ENCODE measurements around the gene SERINC3. TPM values are rescaled to one million over a fixed set of nuclear protein-coding genes. Genes with fewer than 3 reads are reported as not detected.

Gene SERINC3
- total RNA-seq, 1 donor from 2014 or later: 94.3 TPM

- Mint-ChIP-seq H3K27ac (ENCODE audit: unreplicated experiment) (no peak overlapping the region), H3K4me3 (ENCODE audit: unreplicated experiment) (no peak overlapping the region), H3K9me3 (ENCODE audit: unreplicated experiment) (no peaks in the 10 kb centered on the region), H3K4me1 (ENCODE audit: low read depth, unreplicated experiment) (peaks cover 10% of the 10 kb centered on the region), H3K36me3 (ENCODE audit: low read depth, unreplicated experiment) (no peaks in the 10 kb centered on the region), H3K27me3 (ENCODE audit: low read depth, unreplicated experiment) (no peaks in the 10 kb centered on the region)
- H3K36me3 ChIP-seq (ENCODE audit: insufficient read depth, low read length): no peaks in the 10 kb centered on the region
- H3K27me3 ChIP-seq (ENCODE audit: insufficient read depth, low read length): no peaks in the 10 kb centered on the region
- peaks cover 90% of the 10 kb centered on the region for H3K79me2 ChIP-seq (ENCODE audit: insufficient read depth, low read length)
- H3K27ac ChIP-seq (ENCODE audit: low read depth, low read length): no peak overlapping the region
- H3K9me3 ChIP-seq (ENCODE audit: insufficient read depth, low read depth, low read length): no peaks in the 10 kb centered on the region
- no peak overlapping the region for H3K4me3 ChIP-seq (ENCODE audit: insufficient read depth, low read depth, low read length)
- no peak overlapping the region for H3K4me2 ChIP-seq (ENCODE audit: low read length)
- peaks cover 7% of the 10 kb centered on the region for H3K4me1 ChIP-seq (ENCODE audit: insufficient read depth, low read length)
- no peak for DNase-seq (ENCODE audit: low read depth)
- no peak overlapping the region for H2AFZ ChIP-seq (ENCODE audit: low read depth, low read length)
- TF ChIP-seq EZH2 (IDR thresholded peaks at IDR 0.05; ENCODE audit: insufficient read depth, low read length): no peak
- no peak for TF ChIP-seq CTCF (IDR thresholded peaks at IDR 0.05; ENCODE audit: insufficient read depth, low read depth, low read length)
- no peak for FAIRE-seq
- H3K9ac ChIP-seq (ENCODE audit: low read length): no peak overlapping the region
- peaks cover 81% of the 10 kb centered on the region for H4K20me1 ChIP-seq (ENCODE audit: insufficient read depth, low read length)
Measured at GRCh38 chr20:44516491-44516890, 5.4 kb downstream of the SERINC3 start.

GRCh38 chr20:44513871-44514270 lies 8.0 kb downstream of the SERINC3 start:
- H3K27ac ChIP-seq (ENCODE audit: low read depth, low read length): no peak overlapping the region
- H3K27me3 ChIP-seq (ENCODE audit: insufficient read depth, low read length): no peaks in the 10 kb centered on the region
- Mint-ChIP-seq H3K27ac (ENCODE audit: unreplicated experiment) (no peak overlapping the region), H3K9me3 (ENCODE audit: unreplicated experiment) (no peaks in the 10 kb centered on the region), H3K4me3 (ENCODE audit: unreplicated experiment) (no peak overlapping the region), H3K27me3 (ENCODE audit: low read depth, unreplicated experiment) (no peaks in the 10 kb centered on the region), H3K36me3 (ENCODE audit: low read depth, unreplicated experiment) (peaks cover 2% of the 10 kb centered on the region), H3K4me1 (ENCODE audit: low read depth, unreplicated experiment) (no peaks in the 10 kb centered on the region)
- FAIRE-seq: no peak
- no peak overlapping the region for H3K4me2 ChIP-seq (ENCODE audit: low read length)
- peaks cover 12% of the 10 kb centered on the region for H3K36me3 ChIP-seq (ENCODE audit: insufficient read depth, low read length)
- peaks cover 72% of the 10 kb centered on the region for H3K79me2 ChIP-seq (ENCODE audit: insufficient read depth, low read length)
- TF ChIP-seq CTCF (IDR thresholded peaks at IDR 0.05; ENCODE audit: insufficient read depth, low read depth, low read length) (no peak), EZH2 (IDR thresholded peaks at IDR 0.05; ENCODE audit: insufficient read depth, low read length) (no peak)
- H3K4me3 ChIP-seq (ENCODE audit: insufficient read depth, low read depth, low read length): no peak overlapping the region
- no peak for DNase-seq (ENCODE audit: low read depth)
- no peak overlapping the region for H3K9ac ChIP-seq (ENCODE audit: low read length)
- H3K4me1 ChIP-seq (ENCODE audit: insufficient read depth, low read length): no peaks in the 10 kb centered on the region
- H2AFZ ChIP-seq (ENCODE audit: low read depth, low read length): no peak overlapping the region
- peaks cover 62% of the 10 kb centered on the region for H4K20me1 ChIP-seq (ENCODE audit: insufficient read depth, low read length)
- no peaks in the 10 kb centered on the region for H3K9me3 ChIP-seq (ENCODE audit: insufficient read depth, low read depth, low read length)

- no peak overlapping the region for H3K4me3 ChIP-seq (ENCODE audit: insufficient read depth, low read depth, low read length)
- no peaks in the 10 kb centered on the region for H3K4me1 ChIP-seq (ENCODE audit: insufficient read depth, low read length)
- DNase-seq (ENCODE audit: low read depth): no peak
- H3K36me3 ChIP-seq (ENCODE audit: insufficient read depth, low read length): peaks cover 30% of the 10 kb centered on the region
- no peak overlapping the region for H3K9ac ChIP-seq (ENCODE audit: low read length)
- H3K9me3 Mint-ChIP-seq (ENCODE audit: unreplicated experiment): no peaks in the 10 kb centered on the region
- no peaks in the 10 kb centered on the region for H3K27me3 ChIP-seq (ENCODE audit: insufficient read depth, low read length)
- H3K27me3 Mint-ChIP-seq (ENCODE audit: low read depth, unreplicated experiment): no peaks in the 10 kb centered on the region
- H3K9me3 ChIP-seq (ENCODE audit: insufficient read depth, low read depth, low read length): no peaks in the 10 kb centered on the region
- TF ChIP-seq CTCF (IDR thresholded peaks at IDR 0.05; ENCODE audit: insufficient read depth, low read depth, low read length): no peak
- TF ChIP-seq EZH2 (IDR thresholded peaks at IDR 0.05; ENCODE audit: insufficient read depth, low read length): no peak
- H3K79me2 ChIP-seq (ENCODE audit: insufficient read depth, low read length): peaks cover 31% of the 10 kb centered on the region
- H3K4me3 Mint-ChIP-seq (ENCODE audit: unreplicated experiment): no peak overlapping the region
- no peak overlapping the region for H3K27ac Mint-ChIP-seq (ENCODE audit: unreplicated experiment)
- H3K4me1 Mint-ChIP-seq (ENCODE audit: low read depth, unreplicated experiment): no peaks in the 10 kb centered on the region
- no peak overlapping the region for H2AFZ ChIP-seq (ENCODE audit: low read depth, low read length)
- H3K27ac ChIP-seq (ENCODE audit: low read depth, low read length): no peak overlapping the region
- H3K4me2 ChIP-seq (ENCODE audit: low read length): no peak overlapping the region
- no peak for FAIRE-seq
- H3K36me3 Mint-ChIP-seq (ENCODE audit: low read depth, unreplicated experiment): peaks cover 8% of the 10 kb centered on the region
- peaks cover 32% of the 10 kb centered on the region for H4K20me1 ChIP-seq (ENCODE audit: insufficient read depth, low read length)
Measured at GRCh38 chr20:44509762-44510161, 12.1 kb downstream of the SERINC3 start.

Measured in astrocyte (in vitro differentiated cells and primary cell).